Colonic mucosa (tissue), 4 donors: ENCODE measurements around the gene FABP7. TPM values are rescaled to one million over a fixed set of nuclear protein-coding genes. Genes with fewer than 3 reads are reported as not detected.
A peak's percentile ranks its signal among the peaks of the same experiment; 100 is the strongest.

Experiments used
- DNase-seq: peaks from one replicate; pipeline ENCODE4 v3.0.0-alpha.2; 2020
- H3K27ac ChIP-seq: fragments of 200-600 bp; one replicate; pipeline ENCODE4 v1.8.0; 2021
- H3K27me3 ChIP-seq: fragments of 200-600 bp; one replicate; pipeline ENCODE4 v1.8.0; 2021
- H3K36me3 ChIP-seq: fragments of 200-600 bp; one replicate; pipeline ENCODE4 v1.8.0; 2021
- H3K4me1 ChIP-seq: fragments of 200-600 bp; one replicate; pipeline ENCODE4 v1.8.0; 2021; ENCODE audit warnings: mild to moderate bottlenecking
- H3K4me3 ChIP-seq: fragments of 200-600 bp; one replicate; pipeline ENCODE4 v1.8.0; 2021
- H3K9ac ChIP-seq, 2 donors: one replicate each; pipeline ENCODE4 v1.7.0; 2013; ENCODE audit warnings: control low read depth in 2 of 2, low read depth in 2 of 2, low read length in 2 of 2
- H3K9me3 ChIP-seq: fragments of 200-600 bp; one replicate; pipeline ENCODE4 v1.8.0; 2021
- intact Hi-C: fragments of 100-400 bp; cut with DNase I; formaldehyde crosslinking; loops from one replicate; pipeline ENCODE4 v1.14.1; 2022
- total RNA-seq, 2 donors: library from RNA; stranded (reverse); fragmentation: NEBNext Ultra II Directional in 1 of 2; extraction: Animal tissue kit (Norgen Biotek cat#: 25700) in 1 of 2; gene quantifications; one replicate each; pipeline ENCODE4 v1.2.1, GENCODE V29; 2021
- TF ChIP-seq, protein P1 (sequence below): fragments of 200-600 bp; IDR thresholded peaks from one replicate; pipeline ENCODE4 v1.8.0; 2022; ENCODE audit warnings: antibody characterized with exemption, mild to moderate bottlenecking
- donor health status: healthy.
- donor health status: DM: no; HTN: no; CAD: no.
- donor health status: DM: no; HTN: no; CAD: no.

FABP7 gene
- total RNA-seq: not detected

DNA sequence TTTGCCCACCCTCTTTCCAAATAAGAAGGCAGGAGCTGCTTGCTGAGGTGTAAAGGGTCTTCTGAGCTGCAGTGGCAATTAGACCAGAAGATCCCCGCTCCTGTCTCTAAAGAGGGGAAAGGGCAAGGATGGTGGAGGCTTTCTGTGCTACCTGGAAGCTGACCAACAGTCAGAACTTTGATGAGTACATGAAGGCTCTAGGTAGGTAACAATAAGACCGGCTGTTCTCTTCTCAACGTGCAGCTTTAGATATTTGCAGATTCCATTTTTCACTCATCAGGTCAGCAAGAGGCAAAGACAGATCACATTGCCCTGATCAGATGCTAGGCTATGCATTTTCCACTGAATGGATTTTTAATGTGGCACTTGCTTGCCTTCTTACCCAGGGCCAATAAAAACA is at the start of gene FABP7:
Gene FABP7 (plus strand): TSS at position 50 of the 400 bp plus-strand sequence. CDS start 79 bp downstream, at position 129.
- TF ChIP-seq, protein P1, sequence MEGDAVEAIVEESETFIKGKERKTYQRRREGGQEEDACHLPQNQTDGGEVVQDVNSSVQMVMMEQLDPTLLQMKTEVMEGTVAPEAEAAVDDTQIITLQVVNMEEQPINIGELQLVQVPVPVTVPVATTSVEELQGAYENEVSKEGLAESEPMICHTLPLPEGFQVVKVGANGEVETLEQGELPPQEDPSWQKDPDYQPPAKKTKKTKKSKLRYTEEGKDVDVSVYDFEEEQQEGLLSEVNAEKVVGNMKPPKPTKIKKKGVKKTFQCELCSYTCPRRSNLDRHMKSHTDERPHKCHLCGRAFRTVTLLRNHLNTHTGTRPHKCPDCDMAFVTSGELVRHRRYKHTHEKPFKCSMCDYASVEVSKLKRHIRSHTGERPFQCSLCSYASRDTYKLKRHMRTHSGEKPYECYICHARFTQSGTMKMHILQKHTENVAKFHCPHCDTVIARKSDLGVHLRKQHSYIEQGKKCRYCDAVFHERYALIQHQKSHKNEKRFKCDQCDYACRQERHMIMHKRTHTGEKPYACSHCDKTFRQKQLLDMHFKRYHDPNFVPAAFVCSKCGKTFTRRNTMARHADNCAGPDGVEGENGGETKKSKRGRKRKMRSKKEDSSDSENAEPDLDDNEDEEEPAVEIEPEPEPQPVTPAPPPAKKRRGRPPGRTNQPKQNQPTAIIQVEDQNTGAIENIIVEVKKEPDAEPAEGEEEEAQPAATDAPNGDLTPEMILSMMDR: no peak
- H3K9ac ChIP-seq: no peak within 1 kb of the TSS
- H3K27me3 ChIP-seq: no peaks in the 10 kb centered on the region
- H3K4me3 ChIP-seq: no peak within 1 kb of the TSS
- no peaks in the 10 kb centered on the region for H3K9me3 ChIP-seq
- no peak within 1 kb of the TSS for H3K27ac ChIP-seq
- H3K36me3 ChIP-seq: no peaks in the 10 kb centered on the region
- H3K4me1 ChIP-seq: no peaks in the 10 kb centered on the region
- intact Hi-C loops: no loop called here
- DNase-seq: no peak

DNA sequence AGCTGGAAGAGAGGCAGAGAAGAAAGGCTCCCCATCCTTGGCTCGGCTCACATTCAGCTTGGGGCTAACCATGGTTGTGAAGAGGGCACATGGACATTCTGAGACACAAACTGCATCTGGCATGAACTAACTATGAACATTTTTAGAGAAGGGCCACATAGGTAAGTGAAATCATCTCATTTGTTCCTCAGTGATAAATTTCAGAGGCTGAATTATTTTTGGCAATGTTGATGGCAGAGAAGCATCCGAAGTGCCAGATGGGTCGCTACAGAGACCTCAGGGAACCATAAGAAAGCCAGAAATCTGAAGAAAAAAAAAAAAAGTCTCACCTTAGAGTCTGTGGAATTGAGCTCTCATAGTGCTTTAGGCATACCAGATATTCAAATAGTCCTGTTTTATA is 49.2 kb upstream of the FABP7 start:
- Histone ChIP-seq H3K9me3 (no peaks in the 10 kb centered on the region), H3K4me1 (no peaks in the 10 kb centered on the region), H3K9ac (no peak overlapping the region), H3K36me3 (no peaks in the 10 kb centered on the region), H3K4me3 (no peak overlapping the region), H3K27ac (no peak overlapping the region), H3K27me3 (no peaks in the 10 kb centered on the region)
- no peak for DNase-seq
- intact Hi-C loops: loop anchor here (5.0 kb wide), 1 partner anchor 107 kb away; no protein-coding TSS in a partner anchor
- TF ChIP-seq, protein P1: no peak

DNA sequence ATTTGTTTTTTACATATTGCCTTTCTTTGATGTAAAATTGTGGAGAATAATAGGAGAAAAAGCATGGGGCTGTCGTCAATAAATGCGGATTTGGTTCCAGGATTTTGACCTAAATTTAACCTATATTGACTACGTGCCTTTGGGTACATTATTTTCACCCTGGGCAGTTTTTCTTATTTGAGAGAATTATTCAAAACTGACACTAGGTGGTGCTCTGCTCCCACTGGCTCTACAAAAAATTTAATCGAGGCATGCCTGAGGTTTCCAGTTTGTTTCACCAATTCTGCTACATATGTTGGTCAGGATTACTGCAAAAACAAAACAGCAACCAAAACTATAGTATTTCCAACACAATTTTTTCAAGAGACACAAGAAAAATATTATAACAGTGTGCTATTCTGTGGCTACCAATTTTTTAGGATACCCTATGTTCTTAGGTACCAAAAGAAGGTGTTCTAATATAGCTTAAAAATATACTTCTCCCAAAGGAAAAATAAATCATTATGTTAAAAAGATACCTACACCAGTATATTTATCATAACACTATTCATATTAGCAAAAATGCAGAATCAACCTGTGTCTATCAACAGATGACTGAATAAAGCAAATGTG is 48.6 kb upstream of the FABP7 start:
- Histone ChIP-seq H3K4me1 (no peaks in the 10 kb centered on the region), H3K9me3 (no peaks in the 10 kb centered on the region), H3K9ac (no peak overlapping the region), H3K27ac (no peak overlapping the region), H3K36me3 (no peaks in the 10 kb centered on the region), H3K27me3 (no peaks in the 10 kb centered on the region), H3K4me3 (no peak overlapping the region)
- TF ChIP-seq, protein P1: peak; percentile 61
- no peak for DNase-seq
- intact Hi-C loops: loop anchor here (5.0 kb wide), 1 partner anchor 106 kb away; no protein-coding TSS in a partner anchor

DNA sequence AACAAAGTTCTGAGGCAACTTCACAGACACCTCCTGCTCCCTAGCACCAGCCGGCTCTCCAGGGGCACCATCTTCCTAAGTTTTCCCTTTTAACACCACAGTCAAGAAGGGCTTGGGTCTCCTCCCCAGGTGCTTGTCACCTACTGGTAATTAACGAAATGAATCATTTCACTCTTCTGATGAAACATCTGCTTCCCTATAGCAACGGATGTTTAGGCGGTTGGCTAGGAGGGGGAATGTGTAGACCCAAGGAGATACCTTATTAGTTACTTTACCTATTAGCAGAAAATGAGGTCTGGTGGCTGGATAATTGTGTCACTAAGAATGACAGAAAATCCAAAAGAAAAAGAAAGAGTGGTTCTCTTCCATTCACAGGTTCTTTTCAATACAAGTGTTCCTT is 46.3 kb upstream of the FABP7 start:
- Histone ChIP-seq H3K27ac (no peak overlapping the region), H3K9me3 (no peaks in the 10 kb centered on the region), H3K4me1 (no peaks in the 10 kb centered on the region), H3K27me3 (no peaks in the 10 kb centered on the region), H3K36me3 (no peaks in the 10 kb centered on the region), H3K4me3 (no peak overlapping the region), H3K9ac (no peak overlapping the region)
- no peak for DNase-seq
- TF ChIP-seq, protein P1: no peak
- intact Hi-C loops: loop anchor here (5.0 kb wide), 1 partner anchor 104 kb away; no protein-coding TSS in a partner anchor

DNA sequence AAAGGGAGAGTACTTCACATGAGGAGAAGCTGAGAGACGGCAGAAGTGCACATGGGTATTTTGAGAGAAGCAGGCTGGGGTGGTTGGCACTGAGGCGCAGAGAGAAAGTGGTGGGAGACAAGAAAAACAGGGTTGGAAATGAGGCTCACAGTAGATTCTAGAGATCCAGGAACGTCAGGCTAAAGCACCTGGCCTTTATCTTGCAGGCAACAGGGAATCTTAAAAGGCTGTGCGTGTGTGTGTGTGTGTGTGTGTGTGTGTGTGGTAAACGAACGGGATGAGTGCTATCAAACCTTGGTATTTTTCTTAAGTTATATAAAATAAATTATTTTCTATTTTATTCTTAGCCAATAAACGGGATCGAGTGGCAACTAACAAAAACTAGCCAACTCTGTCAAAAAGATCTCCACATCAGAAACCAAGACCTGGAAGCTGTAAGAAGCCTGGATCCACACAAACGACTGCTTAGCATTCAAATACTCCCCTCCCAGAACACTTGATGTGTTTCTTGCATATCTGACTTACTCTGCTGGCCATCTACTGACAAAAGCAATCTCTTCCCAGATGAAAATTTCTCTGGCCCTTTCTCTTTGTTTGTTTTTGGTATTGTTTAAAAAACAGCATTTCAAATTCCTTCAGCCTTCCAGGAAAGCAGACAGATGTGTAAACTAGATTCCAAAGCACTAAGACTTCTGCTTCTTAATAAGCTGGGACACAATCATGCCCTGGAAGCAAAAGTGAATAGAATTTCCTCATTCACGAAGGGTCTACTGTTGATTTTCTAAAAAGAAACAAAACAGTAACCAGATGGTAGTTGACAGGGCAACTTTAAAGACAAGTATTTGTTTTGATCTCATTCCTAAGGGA is 44.8 kb upstream of the FABP7 start:
- H3K36me3 ChIP-seq: no peaks in the 10 kb centered on the region
- no peak overlapping the region for H3K27ac ChIP-seq
- no peaks in the 10 kb centered on the region for H3K27me3 ChIP-seq
- H3K4me1 ChIP-seq: no peaks in the 10 kb centered on the region
- DNase-seq: no peak
- no peak overlapping the region for H3K4me3 ChIP-seq
- intact Hi-C loops: loop anchor here (5.0 kb wide), 1 partner anchor 103 kb away; no protein-coding TSS in a partner anchor
- H3K9me3 ChIP-seq: no peaks in the 10 kb centered on the region
- TF ChIP-seq, protein P1: no peak
- no peak overlapping the region for H3K9ac ChIP-seq
